Large intestine (tissue), 3 donors: ENCODE data around the gene FGF12. TPM values are rescaled to one million over a fixed set of nuclear protein-coding genes. Genes with fewer than 3 reads are reported as not detected.

Source experiments
- DNase-seq, 2 donors: peaks; one replicate each; pipeline versions ENCODE4 v3.0.0 to v3.0.0-alpha.2; 2013
- H3K27ac ChIP-seq: one replicate; pipeline ENCODE4 v1.5.1; 2013; ENCODE audit warnings: low read length
- H3K27me3 ChIP-seq: 2 replicates; pipeline ENCODE4 v1.6.1; 2013; ENCODE audit warnings: low read length; ENCODE audit not compliant: control insufficient read depth, insufficient read depth
- H3K36me3 ChIP-seq: 2 replicates; pipeline ENCODE4 v1.6.1; 2013; ENCODE audit warnings: low read length; ENCODE audit not compliant: control insufficient read depth, insufficient read depth
- H3K4me1 ChIP-seq: one replicate; pipeline ENCODE4 v1.6.1; 2013; ENCODE audit warnings: low read length; ENCODE audit not compliant: control insufficient read depth, insufficient read depth
- H3K4me3 ChIP-seq: one replicate; pipeline ENCODE4 v1.5.1; 2013; ENCODE audit warnings: low read length
- H3K9me3 ChIP-seq: one replicate; pipeline ENCODE4 v1.6.1; 2013; ENCODE audit warnings: mild to moderate bottlenecking, low read depth, low read length, moderate library complexity; ENCODE audit not compliant: control insufficient read depth
- WGBS: methylation state at CpG from one replicate; pipeline ENCODE4 v1.1.5; 2013; ENCODE audit warnings: low lambda C conversion rate; ENCODE audit not compliant: insufficient coverage; 5-methylcytosine and 5-hydroxymethylcytosine counted together
- polyA plus RNA-seq: library from polyadenylated mRNA; unstranded; fragments of 120-200 nt; gene quantifications from one replicate; pipeline ENCODE4 v1.2.1, GENCODE V29; 2013

FGF12 gene
- polyA plus RNA-seq, 1 donor: 2.1 TPM

DNA sequence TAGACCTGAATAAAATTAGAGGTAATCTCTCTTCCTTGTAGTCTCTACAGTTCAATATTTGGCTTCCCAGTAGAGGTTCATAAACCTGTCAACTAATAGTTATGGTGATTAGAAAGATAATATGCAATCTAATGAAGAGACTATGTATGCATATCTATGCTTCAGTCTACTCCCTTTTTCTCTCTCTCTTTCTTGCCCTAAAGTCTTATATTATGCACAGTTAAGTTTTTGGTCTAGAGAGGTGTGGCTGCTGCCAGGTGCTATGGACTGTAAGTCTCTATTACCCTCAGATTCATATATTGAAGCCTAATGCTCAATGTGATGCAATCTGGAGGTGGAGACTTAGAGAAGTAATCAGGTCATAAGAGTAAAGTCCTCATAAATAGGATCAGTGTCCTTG is 413.7 kb downstream of the FGF12 start:
- no peaks in the 10 kb centered on the region for H3K27me3 ChIP-seq
- no peak for DNase-seq
- H3K9me3 ChIP-seq: no peaks in the 10 kb centered on the region
- no peaks in the 10 kb centered on the region for H3K4me1 ChIP-seq
- H3K4me3 ChIP-seq: no peak overlapping the region
- no peaks in the 10 kb centered on the region for H3K36me3 ChIP-seq
- no peak overlapping the region for H3K27ac ChIP-seq

DNA sequence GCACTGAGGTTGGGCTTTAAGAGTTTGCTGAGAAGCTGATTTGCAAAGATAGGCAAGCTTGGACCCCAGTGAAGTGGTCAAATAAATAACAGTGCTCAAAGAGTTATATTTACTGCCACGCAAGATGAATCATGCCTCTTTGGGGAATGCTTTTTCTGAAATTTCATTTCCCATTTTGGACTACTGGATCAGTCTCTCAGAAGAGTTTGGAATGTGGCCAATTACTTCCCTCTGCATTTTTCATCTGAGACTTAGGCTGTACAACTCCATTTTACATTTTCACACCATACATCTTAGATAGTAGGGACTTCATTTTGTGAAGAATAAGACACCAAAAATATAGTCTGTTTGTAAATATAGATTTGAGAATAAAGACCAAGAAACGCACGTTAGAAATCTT is 419.7 kb downstream of the FGF12 start:
- Histone ChIP-seq H3K4me1 (no peaks in the 10 kb centered on the region), H3K27me3 (no peaks in the 10 kb centered on the region), H3K27ac (no peak overlapping the region), H3K9me3 (no peaks in the 10 kb centered on the region), H3K4me3 (no peak overlapping the region), H3K36me3 (no peaks in the 10 kb centered on the region)
- DNase-seq: no peak
- WGBS: 95% methylated on average over 3 of the region's 3 CpGs

DNA sequence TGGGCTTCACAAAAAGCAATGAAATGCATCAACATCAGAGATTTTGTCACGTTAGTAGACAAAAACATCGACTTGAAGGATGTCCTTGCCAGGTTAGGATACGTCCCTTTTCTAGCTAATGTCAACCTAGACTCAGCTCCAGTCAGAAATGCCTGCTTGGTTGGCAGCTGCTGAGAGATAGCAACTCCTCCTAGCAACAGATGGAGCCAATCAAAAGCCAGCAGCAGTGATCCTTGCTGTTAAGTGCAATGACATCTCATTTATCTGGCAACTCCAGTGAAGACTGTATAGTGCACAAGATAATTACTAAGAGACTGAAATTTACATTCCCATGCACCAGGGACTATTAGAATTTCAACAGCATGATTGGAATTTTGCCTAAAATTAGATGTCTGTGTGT is 424.1 kb downstream of the FGF12 start:
- no CpG with 5 or more reads among the region's 3 CpGs for WGBS
- Histone ChIP-seq H3K4me3 (no peak overlapping the region), H3K27me3 (no peaks in the 10 kb centered on the region), H3K36me3 (no peaks in the 10 kb centered on the region), H3K9me3 (no peaks in the 10 kb centered on the region), H3K4me1 (no peaks in the 10 kb centered on the region), H3K27ac (no peak overlapping the region)
- DNase-seq: no peak

DNA sequence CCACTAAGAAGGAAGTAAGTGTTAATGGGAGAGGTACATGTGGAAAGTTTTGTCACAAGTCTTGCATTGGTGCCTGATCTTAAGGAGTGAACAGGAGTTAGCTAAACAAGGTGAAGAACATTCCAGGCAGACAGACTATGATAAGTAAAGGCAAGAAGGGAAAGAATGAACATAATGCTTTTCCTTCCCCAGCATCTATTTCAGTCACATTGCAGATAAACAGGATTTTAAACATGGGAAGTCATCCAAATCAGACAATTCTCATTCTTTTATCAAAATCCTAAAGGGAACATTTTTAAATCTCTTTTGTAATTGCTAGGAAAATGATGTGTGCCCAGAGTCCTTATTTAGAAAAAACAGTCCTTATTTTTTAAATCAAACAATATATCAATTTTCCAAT is 424.6 kb downstream of the FGF12 start:
- no peaks in the 10 kb centered on the region for H3K36me3 ChIP-seq

DNA sequence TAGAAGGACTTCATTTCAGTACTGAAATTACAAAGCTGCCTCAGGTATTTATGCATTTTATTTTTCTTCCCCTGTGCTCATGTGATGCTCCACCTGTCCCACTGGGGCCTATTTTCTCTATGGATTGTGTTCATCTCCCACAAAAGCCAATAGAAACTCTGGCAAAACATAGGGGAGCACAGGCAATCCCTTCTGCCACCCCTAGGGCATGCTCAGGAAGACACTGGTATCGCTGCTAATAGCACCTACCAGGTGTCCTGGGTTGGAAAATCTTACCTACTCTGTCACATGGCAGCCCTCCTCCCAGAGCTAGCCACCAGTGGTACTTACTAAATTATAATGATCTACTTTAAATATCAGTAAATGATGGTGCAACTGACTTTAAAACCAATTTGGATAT is 427.4 kb downstream of the FGF12 start:
- Histone ChIP-seq H3K9me3 (no peaks in the 10 kb centered on the region), H3K36me3 (no peaks in the 10 kb centered on the region), H3K27me3 (no peaks in the 10 kb centered on the region), H3K27ac (no peak overlapping the region), H3K4me3 (no peak overlapping the region), H3K4me1 (no peaks in the 10 kb centered on the region)
- no CpG with 5 or more reads among the region's 1 CpG for WGBS
- no peak for DNase-seq

More for the DNA sequence above, 424.6 kb downstream of the FGF12 start:
- no peak overlapping the region for H3K4me3 ChIP-seq
- no peaks in the 10 kb centered on the region for H3K4me1 ChIP-seq
- H3K27me3 ChIP-seq: no peaks in the 10 kb centered on the region
- no peak for DNase-seq
- H3K9me3 ChIP-seq: no peaks in the 10 kb centered on the region
- H3K27ac ChIP-seq: no peak overlapping the region

DNA sequence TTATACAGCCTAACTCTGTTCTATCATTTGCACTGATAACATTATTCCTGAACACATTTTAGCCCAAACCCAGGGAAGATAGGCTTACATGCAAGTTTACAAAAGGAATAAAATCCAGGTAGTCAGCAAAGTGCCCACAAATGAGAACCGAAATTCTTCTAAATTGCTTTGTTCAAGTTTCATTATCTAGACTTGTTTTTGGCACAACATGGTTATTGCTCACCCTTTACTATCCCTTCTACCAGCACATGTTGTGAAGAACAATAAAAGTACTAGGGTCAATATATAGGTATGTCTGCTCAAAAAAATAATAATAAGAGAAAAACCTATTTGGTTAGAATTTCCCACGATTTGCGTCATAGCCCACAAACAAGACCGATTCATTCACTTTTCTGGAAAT is 430.5 kb downstream of the FGF12 start:
- WGBS: 100% methylated on average over 1 of the region's 4 CpGs
- DNase-seq: no peak
- Histone ChIP-seq H3K27ac (no peak overlapping the region), H3K36me3 (no peaks in the 10 kb centered on the region), H3K4me1 (no peaks in the 10 kb centered on the region), H3K27me3 (no peaks in the 10 kb centered on the region), H3K9me3 (no peaks in the 10 kb centered on the region), H3K4me3 (no peak overlapping the region)

DNA sequence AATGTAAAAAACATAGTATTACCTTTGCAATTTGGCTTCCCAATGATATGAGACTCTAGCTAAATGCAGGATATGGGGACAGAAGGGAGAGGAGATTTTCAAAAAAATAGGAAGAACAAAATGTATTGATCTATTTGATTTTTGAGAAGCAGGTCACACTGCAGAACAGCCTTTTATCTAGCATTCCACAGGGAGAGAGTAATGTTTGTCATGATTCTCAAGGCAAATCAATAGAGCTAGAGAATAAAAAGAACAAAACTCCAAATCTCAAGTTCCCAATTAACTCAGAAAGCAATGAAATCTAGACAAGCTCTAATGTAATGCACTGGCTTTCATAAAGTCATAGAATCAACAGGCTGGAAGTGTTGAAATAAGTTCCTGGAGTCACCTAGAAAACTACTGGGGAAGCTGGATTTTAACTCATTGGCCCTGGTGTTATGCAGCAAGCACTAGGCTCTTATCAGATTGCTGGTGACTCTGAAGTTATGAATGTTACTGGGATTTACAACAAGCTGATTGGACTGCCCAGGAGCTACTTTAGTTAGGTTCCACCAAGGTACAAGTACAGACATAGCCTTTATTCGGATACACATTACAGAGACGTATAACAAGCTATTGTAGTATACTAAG is 442.8 kb downstream of the FGF12 start:
- WGBS: no CpG with 5 or more reads among the region's 2 CpGs
- Histone ChIP-seq H3K4me1 (no peaks in the 10 kb centered on the region), H3K9me3 (no peaks in the 10 kb centered on the region), H3K36me3 (no peaks in the 10 kb centered on the region), H3K4me3 (no peak overlapping the region), H3K27me3 (no peaks in the 10 kb centered on the region), H3K27ac (no peak overlapping the region)
- DNase-seq: no peak

DNA sequence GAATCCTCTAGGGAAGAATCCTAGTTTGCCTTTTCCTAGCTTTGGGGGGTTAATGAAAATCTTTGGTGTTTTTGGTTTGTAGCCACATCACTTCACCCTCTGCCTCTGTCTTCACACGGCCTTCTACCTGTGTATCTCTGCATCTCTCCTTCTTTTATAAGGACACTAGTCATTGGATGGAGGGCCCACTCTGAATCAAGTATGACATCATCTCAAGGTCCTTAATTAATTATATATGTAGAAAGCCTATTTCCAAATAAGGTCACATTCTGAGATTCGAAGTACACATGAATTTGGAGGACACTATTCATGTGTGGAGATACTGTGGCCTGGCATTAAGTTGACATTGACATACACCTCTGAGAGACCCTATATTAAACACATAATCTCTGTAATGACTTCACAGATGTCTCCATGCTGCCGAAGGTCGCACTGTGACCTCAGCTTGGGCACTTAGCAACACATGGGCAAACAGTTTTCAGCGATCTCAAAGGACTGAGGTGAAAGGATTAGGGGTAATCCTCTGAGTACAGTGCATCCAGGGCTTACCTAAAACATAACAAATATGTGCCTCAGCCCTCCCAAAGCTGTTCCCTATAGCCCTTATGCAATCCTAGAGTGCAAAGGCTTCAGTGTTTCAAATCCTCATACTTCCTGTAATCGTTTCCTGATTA is 446.0 kb downstream of the FGF12 start:
- no peak for DNase-seq
- Histone ChIP-seq H3K27me3 (no peaks in the 10 kb centered on the region), H3K27ac (no peak overlapping the region), H3K36me3 (no peaks in the 10 kb centered on the region), H3K4me3 (no peak overlapping the region), H3K4me1 (no peaks in the 10 kb centered on the region), H3K9me3 (no peaks in the 10 kb centered on the region)
- no CpG with 5 or more reads among the region's 6 CpGs for WGBS

DNA sequence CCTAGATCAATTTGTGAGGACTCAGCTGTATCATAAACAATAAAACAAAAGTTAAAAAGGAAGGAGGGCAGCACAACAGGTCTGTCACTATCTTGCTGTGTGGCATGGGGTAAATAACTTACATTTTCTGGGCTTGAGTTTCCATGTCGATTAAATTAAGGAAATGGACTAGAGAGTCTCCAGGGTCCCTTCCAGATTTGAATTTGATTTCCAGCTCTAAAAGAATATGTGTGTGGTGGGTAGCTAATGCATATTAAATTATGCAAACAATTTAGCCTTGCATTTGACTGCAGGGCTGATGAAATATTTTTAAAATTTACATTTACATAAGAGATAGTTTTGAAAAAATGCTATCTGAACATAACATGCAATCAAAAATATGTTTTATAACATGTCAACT is 447.7 kb downstream of the FGF12 start:
- Histone ChIP-seq H3K4me3 (no peak overlapping the region), H3K4me1 (no peaks in the 10 kb centered on the region), H3K36me3 (no peaks in the 10 kb centered on the region), H3K9me3 (no peaks in the 10 kb centered on the region), H3K27me3 (no peaks in the 10 kb centered on the region), H3K27ac (no peak overlapping the region)
- WGBS: no CpG with 5 or more reads among the region's 1 CpG
- DNase-seq: no peak

DNA sequence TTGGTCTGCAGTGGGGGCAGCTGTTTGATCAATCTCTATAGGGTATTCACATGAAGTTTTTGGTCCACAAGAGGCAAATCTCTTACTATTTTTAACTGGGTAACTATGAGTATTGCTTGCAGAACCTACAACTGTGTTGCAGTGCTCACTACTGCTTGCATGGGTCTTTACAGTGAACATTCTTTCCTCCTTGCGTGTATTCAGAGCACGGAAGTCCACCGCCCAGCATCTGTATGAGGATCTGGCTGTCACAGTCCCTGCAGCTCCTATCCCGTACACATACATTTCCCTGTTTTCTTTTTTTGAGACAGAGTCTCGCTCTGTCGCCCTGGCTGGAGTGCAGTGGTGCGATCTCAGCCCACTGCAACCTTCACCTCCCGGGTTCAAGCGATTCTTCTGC is 449.9 kb downstream of the FGF12 start:
- Histone ChIP-seq H3K27me3 (no peaks in the 10 kb centered on the region), H3K27ac (no peak overlapping the region), H3K4me3 (no peak overlapping the region), H3K4me1 (no peaks in the 10 kb centered on the region), H3K9me3 (no peaks in the 10 kb centered on the region), H3K36me3 (no peaks in the 10 kb centered on the region)
- no CpG with 5 or more reads among the region's 9 CpGs for WGBS
- no peak for DNase-seq

DNA sequence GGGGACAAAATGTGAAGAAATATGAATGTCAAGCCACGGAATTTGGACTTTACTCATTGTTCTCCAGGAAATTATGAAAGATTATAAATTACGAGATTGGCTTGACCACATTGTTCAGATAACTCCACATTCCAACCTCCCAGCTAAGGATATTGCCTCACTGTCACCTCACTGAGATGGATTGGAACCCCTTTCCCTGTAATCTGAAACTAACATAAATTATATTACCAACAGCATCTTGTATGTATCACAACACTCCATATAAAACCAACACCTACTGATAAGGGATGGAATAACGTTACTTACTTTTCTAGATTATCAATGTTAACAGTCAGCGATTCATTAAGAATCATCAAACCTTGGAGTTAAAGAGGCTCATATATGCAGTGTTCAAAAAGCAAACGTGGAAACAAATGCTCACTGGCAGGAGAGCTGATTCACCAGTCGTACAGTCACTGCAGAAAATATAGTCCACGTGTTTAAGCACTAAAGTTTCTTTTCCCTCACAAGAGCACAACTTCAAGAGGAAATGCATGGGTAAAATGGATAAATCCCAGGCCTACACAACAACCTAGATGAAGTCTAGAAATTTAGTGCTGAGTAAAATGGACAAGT is 451.5 kb downstream of the FGF12 start:
- WGBS: 83% methylated on average over 1 of the region's 7 CpGs

More for the DNA sequence above, 451.5 kb downstream of the FGF12 start:
- Histone ChIP-seq H3K27ac (no peak overlapping the region), H3K36me3 (no peaks in the 10 kb centered on the region), H3K4me3 (no peak overlapping the region), H3K9me3 (no peaks in the 10 kb centered on the region), H3K27me3 (no peaks in the 10 kb centered on the region), H3K4me1 (no peaks in the 10 kb centered on the region)
- no peak for DNase-seq
